PC-3 (cell line): Measurements from ENCODE around the gene CGNL1. TPM values are rescaled to one million over a fixed set of nuclear protein-coding genes. Genes with fewer than 3 reads are reported as not detected.

Experiments used
- ATAC-seq: fragments of 200-7000 bp; cut with Tn5 transposase; 2 replicates; pipeline ENCODE4 v1.9.1; 2020; ENCODE audit warnings: mild to moderate bottlenecking, moderate library complexity
- BruUV-seq: library from RNA; stranded (reverse); fragments of 400-500 nt; replicated peaks from 2 replicates; lab custom pipeline; 2021; lab: Mats Ljungman, UMichigan
- CTCF ChIA-PET: fragments of 300-600 bp; sonication (Branson Sonifier 250); formaldehyde crosslinking; loops from one replicate; lab custom pipeline; 2022; ENCODE audit warnings: antibody characterized with exemption; lab: Charles Lee
- POLR2A ChIA-PET: fragments of 300-600 bp; sonication (Branson Sonifier 250); formaldehyde crosslinking; loops from one replicate; lab custom pipeline; 2022; ENCODE audit warnings: antibody characterized with exemption; ENCODE audit not compliant: unreplicated experiment; lab: Charles Lee
- DNase-seq: peaks from one replicate; pipeline ENCODE4 v3.0.0-alpha.2; 2015
- H2AFZ ChIP-seq: fragments of 300-600 bp; sonication (generic); 2 replicates; pipeline ENCODE4 v1.6.0; 2016; ENCODE audit warnings: antibody characterized with exemption, low read length
- H3F3A ChIP-seq: fragments of 300-600 bp; sonication (generic); one replicate; pipeline ENCODE4 v1.6.0; 2017; ENCODE audit warnings: antibody characterized with exemption, low read length, control low read depth, mild to moderate bottlenecking; ENCODE audit not compliant: unreplicated experiment
- H3K27ac ChIP-seq: fragments of 300-600 bp; sonication (generic); 2 replicates; pipeline ENCODE4 v1.5.1; 2016; ENCODE audit warnings: mild to moderate bottlenecking, low read length
- H3K27me3 ChIP-seq: fragments of 300-600 bp; sonication (generic); 2 replicates; pipeline ENCODE4 v1.6.1; 2016; ENCODE audit warnings: low read length, mixed read lengths
- H3K36me3 ChIP-seq: fragments of 300-600 bp; sonication (generic); 2 replicates; pipeline ENCODE4 v1.6.1; 2016; ENCODE audit warnings: low read depth, mixed run types, low read length, mixed read lengths
- H3K4me1 ChIP-seq: fragments of 300-600 bp; sonication (generic); 2 replicates; pipeline ENCODE4 v1.5.1; 2016; ENCODE audit warnings: low read length; ENCODE audit not compliant: insufficient read depth
- H3K4me2 ChIP-seq: fragments of 300-600 bp; sonication (generic); 2 replicates; pipeline ENCODE4 v1.6.0; 2016; ENCODE audit warnings: low read length
- H3K4me3 ChIP-seq: fragments of 300-600 bp; sonication (generic); 2 replicates; pipeline ENCODE4 v1.5.1; 2016; ENCODE audit warnings: mild to moderate bottlenecking, low read length, mixed read lengths
- H3K79me2 ChIP-seq: fragments of 300-600 bp; sonication (generic); 2 replicates; pipeline ENCODE4 v1.6.1; 2017; ENCODE audit warnings: low read length, mixed read lengths
- H3K9ac ChIP-seq: fragments of 300-600 bp; sonication (generic); 2 replicates; pipeline ENCODE4 v1.6.0; 2016; ENCODE audit warnings: mild to moderate bottlenecking, low read length
- H3K9me2 ChIP-seq: fragments of 300-600 bp; sonication (generic); replicated peaks from 2 replicates; pipeline ENCODE4 v1.6.1; 2016; ENCODE audit warnings: mixed run types, low read length, mixed read lengths
- H3K9me3 ChIP-seq: fragments of 300-600 bp; sonication (generic); 2 replicates; pipeline ENCODE4 v1.6.1; 2016; ENCODE audit warnings: low read length, mixed read lengths
- H4K20me1 ChIP-seq: fragments of 300-600 bp; sonication (generic); 2 replicates; pipeline ENCODE4 v1.6.1; 2016; ENCODE audit warnings: low read length, mixed read lengths
- EZH2 ChIP-seq: fragments of 300-600 bp; sonication (generic); IDR thresholded peaks from one replicate; pipeline ENCODE4 v1.6.1; 2017; ENCODE audit warnings: antibody characterized with exemption, mild to moderate bottlenecking, low read length; ENCODE audit not compliant: unreplicated experiment
- EZH2phosphoT487 ChIP-seq: fragments of 300-600 bp; sonication (generic); IDR thresholded peaks from 2 replicates; pipeline ENCODE4 v1.6.1; 2018; ENCODE audit warnings: mild to moderate bottlenecking, antibody characterized with exemption, low read length, borderline replicate concordance
- intact Hi-C: fragments of 100-400 bp; cut with micrococcal nuclease; formaldehyde crosslinking; loops from 2 replicates; pipeline ENCODE4 v1.9.0; 2023
- total RNA-seq: library from RNA; depleted of rRNA; stranded (reverse); fragments of >200 nt; gene quantifications from 2 replicates; pipeline ENCODE4 v1.2.3, GENCODE V29; 2014
- TF ChIP-seq, protein P1 (sequence below): fragments of 300-600 bp; sonication (generic); conservative IDR thresholded peaks from 2 replicates; pipeline ENCODE4 v1.5.1; 2017; ENCODE audit warnings: antibody characterized with exemption, low read depth, mild to moderate bottlenecking, low read length

CGNL1 gene
- total RNA-seq, 1 experiment from 2014 or later, result 0.66 TPM

DNA sequence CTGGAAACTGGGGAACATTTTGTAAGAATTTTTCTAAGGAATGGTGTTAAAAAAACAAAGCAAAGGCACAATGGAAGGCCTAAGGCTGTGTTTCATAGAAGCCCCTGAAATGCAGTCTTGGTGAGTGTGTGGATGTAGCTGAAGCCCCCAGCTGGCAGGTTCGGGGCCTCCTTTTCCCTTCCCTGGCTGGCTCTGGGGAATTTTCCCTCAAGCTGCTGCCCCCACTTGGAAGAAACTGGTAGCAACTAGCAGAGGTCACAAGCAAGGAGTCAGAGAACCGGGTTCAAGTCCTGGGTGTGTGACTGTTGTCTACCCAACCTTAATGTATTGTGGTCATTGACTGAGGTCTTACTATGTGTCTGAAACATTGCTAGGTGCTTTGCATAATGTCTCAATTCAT, 130.1 kb downstream of the CGNL1 start:
- ChIA-PET POLR2A (interaction anchor here (0.7 kb wide), 1 partner anchor 36 kb away, joined by 6 read pairs; no protein-coding TSS in a partner anchor), CTCF (interaction anchor here (0.7 kb wide), 1 partner anchor 20 kb away, joined by 3 read pairs; no protein-coding TSS in a partner anchor)
- Histone ChIP-seq H3K4me3 (peak overlapping the region; percentile 21; the same call in 1 of the 2 replicates), H3K27me3 (no peaks in the 10 kb centered on the region), H3K9ac (peak overlapping the region; percentile 79), H3K79me2 (no peaks in the 10 kb centered on the region), H3K4me1 (peaks cover 48% of the 10 kb centered on the region), H3K9me2 (no peaks in the 10 kb centered on the region), H3K36me3 (no peaks in the 10 kb centered on the region), H3F3A (peaks cover 7% of the 10 kb centered on the region), H4K20me1 (no peaks in the 10 kb centered on the region), H3K4me2 (peak overlapping the region; percentile 70), H3K9me3 (no peaks in the 10 kb centered on the region), H2AFZ (peak overlapping the region; percentile 70), H3K27ac (peak overlapping the region; percentile 98)
- ATAC-seq (no peak), DNase-seq (no peak)
- BruUV-seq, result TSS peak; percentile 44
- intact Hi-C loops, result no loop called here
- TF ChIP-seq, protein P1, sequence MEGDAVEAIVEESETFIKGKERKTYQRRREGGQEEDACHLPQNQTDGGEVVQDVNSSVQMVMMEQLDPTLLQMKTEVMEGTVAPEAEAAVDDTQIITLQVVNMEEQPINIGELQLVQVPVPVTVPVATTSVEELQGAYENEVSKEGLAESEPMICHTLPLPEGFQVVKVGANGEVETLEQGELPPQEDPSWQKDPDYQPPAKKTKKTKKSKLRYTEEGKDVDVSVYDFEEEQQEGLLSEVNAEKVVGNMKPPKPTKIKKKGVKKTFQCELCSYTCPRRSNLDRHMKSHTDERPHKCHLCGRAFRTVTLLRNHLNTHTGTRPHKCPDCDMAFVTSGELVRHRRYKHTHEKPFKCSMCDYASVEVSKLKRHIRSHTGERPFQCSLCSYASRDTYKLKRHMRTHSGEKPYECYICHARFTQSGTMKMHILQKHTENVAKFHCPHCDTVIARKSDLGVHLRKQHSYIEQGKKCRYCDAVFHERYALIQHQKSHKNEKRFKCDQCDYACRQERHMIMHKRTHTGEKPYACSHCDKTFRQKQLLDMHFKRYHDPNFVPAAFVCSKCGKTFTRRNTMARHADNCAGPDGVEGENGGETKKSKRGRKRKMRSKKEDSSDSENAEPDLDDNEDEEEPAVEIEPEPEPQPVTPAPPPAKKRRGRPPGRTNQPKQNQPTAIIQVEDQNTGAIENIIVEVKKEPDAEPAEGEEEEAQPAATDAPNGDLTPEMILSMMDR, result peak; percentile 39; the same call in 1 of the 2 replicates
- no peak for TF ChIP-seq EZH2phosphoT487
- TF ChIP-seq EZH2, result no peak

DNA sequence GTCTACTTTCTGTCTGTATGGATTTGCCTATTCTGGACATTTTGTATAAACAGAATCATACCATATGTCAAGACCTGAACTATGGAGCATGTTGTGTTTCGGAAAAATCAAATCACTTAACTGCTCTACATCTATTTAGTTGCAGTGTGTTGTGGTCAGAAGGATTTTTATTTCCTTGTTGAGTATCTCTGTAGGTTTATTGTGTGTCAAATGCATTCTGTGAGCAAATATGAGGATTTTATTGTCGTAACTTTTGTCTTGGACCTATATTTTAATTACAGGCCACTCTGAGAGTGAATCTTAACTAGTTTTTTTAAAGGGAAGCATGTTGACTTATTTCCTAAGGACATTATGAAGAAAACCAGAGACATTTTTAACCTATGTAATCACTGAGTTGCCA, 130.8 kb downstream of the CGNL1 start:
- H3K9ac ChIP-seq, result no peak overlapping the region

DNA sequence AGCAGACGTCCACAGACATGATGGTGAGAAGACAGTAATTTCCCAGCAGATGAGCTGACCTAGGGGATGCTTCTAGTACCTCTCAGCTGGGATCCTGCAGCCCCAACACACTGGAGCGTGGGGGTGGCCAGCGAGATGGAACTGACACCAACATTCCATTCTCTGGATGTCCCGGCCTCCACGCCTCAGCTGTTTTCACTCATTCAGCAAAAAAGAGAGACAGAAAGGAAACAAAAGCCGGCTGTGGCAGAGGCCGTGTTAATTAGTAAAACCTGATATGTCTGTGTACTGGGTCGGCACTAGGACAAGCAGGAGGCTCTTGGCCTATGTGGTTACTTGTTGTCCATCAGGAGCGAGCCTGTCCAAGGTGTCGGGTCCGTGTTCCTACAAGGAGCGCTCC, 132.8 kb downstream of the CGNL1 start:
- intact Hi-C loops, result no loop called here
- Histone ChIP-seq H3K4me3 (no peak overlapping the region), H3K4me1 (peaks cover 35% of the 10 kb centered on the region), H3K27me3 (no peaks in the 10 kb centered on the region), H3K9me3 (no peaks in the 10 kb centered on the region), H3K79me2 (no peaks in the 10 kb centered on the region), H3K36me3 (no peaks in the 10 kb centered on the region), H3K4me2 (no peak overlapping the region), H4K20me1 (no peaks in the 10 kb centered on the region), H3K9ac (no peak overlapping the region), H2AFZ (no peak overlapping the region), H3K9me2 (no peaks in the 10 kb centered on the region), H3K27ac (no peak overlapping the region), H3F3A (peaks cover 7% of the 10 kb centered on the region)
- ATAC-seq (no peak), DNase-seq (no peak)
- ChIA-PET POLR2A (no interaction called here), CTCF (no interaction called here)
- TF ChIP-seq, protein P1, result no peak
- TF ChIP-seq EZH2 (no peak), EZH2phosphoT487 (no peak)
- no TSS peak for BruUV-seq

More for the DNA sequence above, 130.8 kb downstream of the CGNL1 start:
- Histone ChIP-seq H3K79me2 (no peaks in the 10 kb centered on the region), H4K20me1 (no peaks in the 10 kb centered on the region), H2AFZ (no peak overlapping the region), H3F3A (peaks cover 7% of the 10 kb centered on the region), H3K4me1 (peaks cover 45% of the 10 kb centered on the region), H3K4me2 (no peak overlapping the region), H3K27me3 (no peaks in the 10 kb centered on the region), H3K36me3 (no peaks in the 10 kb centered on the region), H3K9me3 (no peaks in the 10 kb centered on the region), H3K27ac (peak overlapping the region; percentile 98), H3K9me2 (no peaks in the 10 kb centered on the region), H3K4me3 (no peak overlapping the region)
- ATAC-seq (no peak), DNase-seq (no peak)
- TF ChIP-seq EZH2 (no peak), EZH2phosphoT487 (no peak)
- TF ChIP-seq, protein P1, result no peak
- intact Hi-C loops, result no loop called here
- CTCF ChIA-PET, result no interaction called here
- POLR2A ChIA-PET, result no interaction called here
- no TSS peak for BruUV-seq
